NCI-H510A (cell line): Measurements from ENCODE around the gene RBBP8NL.

Experiments used
- DNase-seq: peaks from one replicate; lab custom pipeline; 2025; lab: John Stamatoyannopoulos, UW

The RBBP8NL gene

GRCh38 chr20:62462976-62463592, 35.7 kb upstream of the RBBP8NL start:
- no peak for DNase-seq

DNA sequence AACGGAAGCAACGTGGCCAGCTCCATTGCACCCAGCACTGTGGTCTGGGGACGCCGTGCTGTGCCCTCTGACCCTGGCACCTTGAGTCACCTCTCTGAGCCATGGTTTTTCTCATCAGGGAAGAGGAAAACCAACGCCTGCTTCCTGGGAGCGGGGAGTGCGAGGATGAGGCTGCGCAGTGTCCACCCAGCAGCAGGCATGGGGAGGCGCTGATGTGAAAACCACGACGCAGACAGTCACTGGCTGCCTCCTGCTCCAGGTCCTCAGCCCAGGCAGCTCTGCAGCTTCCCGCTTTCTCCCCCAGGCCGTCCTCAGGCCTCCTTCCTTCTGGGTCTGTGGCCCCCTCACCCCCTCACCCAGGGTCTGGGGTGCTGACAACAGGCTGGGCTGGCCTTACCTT, 34.5 kb upstream of the RBBP8NL start:
- no peak for DNase-seq

GRCh38 chr20:62461157-62461556, 33.8 kb upstream of the RBBP8NL start:
- no peak for DNase-seq

GRCh38 chr20:62460678-62461077, 33.3 kb upstream of the RBBP8NL start:
- no peak for DNase-seq

- DNase-seq: no peak
These were observed 32.1 kb upstream of the RBBP8NL start for GRCh38 chr20:62459488-62459887.

DNA sequence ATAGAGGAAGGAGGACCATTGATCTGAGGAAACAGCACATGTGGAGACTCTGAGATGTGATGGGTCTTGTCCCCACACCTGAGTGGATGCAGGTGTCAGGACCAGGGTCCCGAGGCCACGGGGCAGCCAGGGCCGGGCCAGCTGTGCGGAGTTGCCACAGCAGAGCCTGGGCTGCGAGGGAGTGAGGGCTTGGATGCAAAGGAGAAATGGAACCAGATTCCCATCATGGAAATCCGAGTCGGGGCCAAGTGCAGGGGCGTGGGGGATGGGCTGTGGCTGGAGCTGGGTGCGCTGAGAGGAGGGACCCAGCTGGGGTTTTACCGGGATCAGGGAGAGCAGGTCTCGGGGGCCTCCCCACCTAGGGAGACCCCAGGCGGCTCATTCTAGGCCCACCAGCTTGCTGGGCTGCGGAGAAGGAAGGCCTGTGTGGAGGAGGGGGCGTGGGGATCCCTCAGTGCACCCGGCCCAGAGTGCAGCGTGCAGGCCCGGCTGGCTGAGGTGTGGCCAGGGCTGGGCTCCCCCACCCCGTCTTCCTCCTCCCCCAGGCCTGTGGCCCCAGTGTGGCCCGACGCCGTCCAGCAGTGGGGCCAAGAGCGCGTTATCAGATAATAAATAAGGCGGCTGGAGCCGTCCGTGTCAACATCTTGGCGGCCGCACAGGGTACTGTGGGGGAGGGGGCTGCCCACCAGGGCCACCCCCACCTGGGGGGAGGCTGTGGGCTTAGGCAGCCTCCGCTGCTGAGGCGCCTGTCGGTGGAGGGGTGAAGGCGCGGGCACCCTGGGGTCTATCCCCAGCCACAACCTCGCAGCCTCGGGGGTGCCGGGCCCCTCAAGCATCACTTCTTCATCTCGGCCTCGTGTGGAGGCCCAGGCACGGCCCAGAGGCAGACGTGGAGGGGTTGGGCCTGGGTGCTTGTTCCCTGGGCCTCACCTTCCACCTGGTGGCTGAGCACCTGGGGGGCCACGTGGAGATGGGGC, 31.2 kb upstream of the RBBP8NL start:
- DNase-seq: no peak

DNA sequence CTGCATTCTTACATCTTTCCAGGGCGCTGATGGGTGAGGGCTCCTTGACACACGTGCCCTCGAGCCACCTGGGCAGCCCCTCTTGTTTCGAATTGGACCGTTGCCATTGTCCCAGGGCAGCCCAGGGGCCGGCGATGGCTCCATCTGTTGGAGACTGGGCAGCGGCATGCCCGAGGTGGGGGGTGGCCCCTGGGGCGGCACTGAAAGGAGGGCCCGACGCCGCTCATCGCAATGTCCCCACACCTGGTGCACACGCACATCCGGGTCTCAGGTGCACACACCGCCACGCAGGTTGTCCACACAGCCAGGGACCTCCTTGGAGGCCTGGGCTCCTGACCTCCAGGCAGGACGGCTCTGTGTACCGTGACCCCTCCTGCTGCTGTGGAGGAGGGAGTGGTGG, 30.5 kb upstream of the RBBP8NL start:
- no peak for DNase-seq

DNA sequence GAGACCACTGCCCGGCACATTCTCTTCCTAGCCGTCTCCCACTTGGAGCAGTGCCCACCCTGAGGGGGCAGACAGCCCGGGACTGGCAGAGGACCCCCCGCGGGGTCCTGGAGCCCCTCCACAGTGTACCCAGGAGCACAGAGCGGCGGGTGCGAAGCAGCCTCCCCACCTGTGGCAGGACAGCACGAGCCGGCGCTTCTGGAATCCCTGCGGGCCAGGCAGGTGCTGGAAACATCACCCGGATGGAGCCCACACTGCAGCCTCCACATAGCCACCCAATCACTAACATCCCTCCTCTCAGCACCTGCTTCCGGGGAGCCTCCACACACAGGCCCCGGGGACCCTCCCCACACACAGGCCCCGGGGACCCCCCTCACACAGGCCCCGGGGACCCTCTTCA, 29.8 kb upstream of the RBBP8NL start:
- no peak for DNase-seq

- DNase-seq: no peak
These were observed 28.6 kb upstream of the RBBP8NL start for GRCh38 chr20:62455929-62456328.

DNA sequence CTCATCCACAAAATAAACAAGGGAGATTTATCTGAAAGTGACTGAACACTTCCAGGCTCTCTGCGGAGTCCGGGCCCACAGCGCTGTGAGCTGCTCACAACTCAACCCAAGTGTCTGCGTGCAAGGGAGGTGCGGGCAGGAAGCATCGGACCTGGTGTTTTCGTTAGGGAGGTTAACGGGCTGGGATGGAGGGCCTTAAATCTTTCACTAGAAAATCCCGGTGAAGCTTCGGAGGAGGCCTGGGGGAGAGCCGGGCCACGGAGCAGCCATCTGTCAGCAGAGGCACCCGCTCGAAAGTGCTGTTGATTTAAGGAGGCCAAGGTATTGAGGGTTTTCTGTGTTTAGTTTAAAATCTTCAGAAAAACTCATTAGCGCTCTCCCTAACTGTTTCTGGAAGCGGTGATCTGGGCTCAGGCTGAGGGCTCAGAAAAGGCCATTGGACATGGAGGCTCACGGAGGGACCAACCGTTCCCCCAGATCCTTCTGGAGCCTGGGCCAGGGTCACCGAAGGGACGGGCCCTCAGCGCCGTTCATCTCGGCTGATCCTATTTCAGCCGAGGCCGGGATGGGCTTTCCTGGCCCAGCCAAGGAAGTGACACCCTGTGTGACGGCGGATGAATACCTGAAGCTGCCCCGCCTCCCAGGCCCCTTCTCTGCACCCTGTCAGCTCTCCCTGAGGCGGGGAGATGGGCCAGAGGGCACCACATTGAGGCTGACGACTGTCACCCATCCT, 27.7 kb upstream of the RBBP8NL start:
- no peak for DNase-seq

DNA sequence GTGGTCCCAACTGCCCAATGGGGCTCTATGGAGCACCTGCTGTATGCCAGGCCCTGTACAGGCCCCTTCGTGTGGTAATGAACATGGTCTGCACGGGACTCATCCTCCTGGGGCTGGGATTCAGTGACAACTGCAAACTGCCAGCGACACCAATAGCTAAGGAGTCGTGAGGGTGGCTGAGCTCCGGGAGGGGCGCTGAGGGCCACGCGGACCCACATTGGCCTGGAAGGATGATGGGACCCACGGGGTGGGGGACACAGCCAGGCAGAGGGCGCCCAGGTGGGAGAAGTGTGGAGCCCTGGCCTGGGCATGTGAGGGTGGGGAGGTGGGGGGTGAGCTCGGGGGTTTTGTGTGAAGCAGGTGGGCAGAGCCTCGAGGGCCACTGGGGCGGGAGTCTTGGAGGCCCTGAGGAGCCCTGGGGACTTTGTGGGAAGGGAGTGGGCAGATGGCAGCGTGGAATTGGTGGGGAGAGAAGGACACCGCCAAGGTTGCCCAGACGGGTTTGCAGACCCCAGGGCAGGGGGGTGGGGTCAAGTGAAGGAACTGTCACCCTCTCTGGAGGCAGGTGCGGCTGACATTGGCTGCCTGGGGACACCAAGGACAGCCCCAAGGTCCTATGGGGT, 26.0 kb upstream of the RBBP8NL start:
- DNase-seq: no peak

DNA sequence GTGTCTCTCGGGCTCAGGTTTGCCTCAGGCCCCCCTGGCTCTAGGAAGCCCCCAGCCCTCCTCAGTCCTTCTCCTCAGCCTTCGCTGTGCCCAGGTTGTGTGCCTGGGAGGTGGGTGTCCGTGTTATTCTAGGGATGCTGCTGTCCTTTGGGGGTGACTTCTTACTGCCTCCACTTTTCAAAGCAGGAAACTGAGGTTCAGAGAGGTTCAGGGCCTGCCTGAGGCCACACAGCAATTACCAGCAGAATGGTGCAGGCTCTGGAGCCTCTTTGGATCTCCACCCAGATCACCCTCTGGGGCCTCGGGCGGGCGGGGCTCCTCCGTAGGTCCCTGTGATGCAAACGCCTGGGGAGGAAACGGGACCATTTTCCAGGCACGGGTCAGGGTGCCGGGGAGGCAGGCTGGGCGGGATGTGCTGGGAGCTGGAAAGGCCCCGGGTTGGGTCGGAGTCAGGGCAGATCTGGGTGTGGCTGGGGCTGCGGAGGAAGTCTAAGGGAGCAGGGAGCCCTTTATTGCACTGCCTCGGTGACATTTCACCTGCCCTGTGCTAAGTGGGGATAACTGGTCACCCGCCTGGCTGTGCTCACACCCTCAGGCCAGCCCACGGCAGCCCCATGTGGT, 25.2 kb upstream of the RBBP8NL start:
- no peak for DNase-seq

- no peak for DNase-seq
These were observed 24.6 kb upstream of the RBBP8NL start for GRCh38 chr20:62451970-62452369.

GRCh38 chr20:62451156-62451767, 23.9 kb upstream of the RBBP8NL start:
- DNase-seq: no peak

GRCh38 chr20:62449951-62450691, 22.8 kb upstream of the RBBP8NL start:
- DNase-seq: no peak

GRCh38 chr20:62448788-62449187, 21.4 kb upstream of the RBBP8NL start:
- no peak for DNase-seq

- no peak for DNase-seq
These were observed 20.7 kb upstream of the RBBP8NL start for GRCh38 chr20:62448038-62448437.

DNA sequence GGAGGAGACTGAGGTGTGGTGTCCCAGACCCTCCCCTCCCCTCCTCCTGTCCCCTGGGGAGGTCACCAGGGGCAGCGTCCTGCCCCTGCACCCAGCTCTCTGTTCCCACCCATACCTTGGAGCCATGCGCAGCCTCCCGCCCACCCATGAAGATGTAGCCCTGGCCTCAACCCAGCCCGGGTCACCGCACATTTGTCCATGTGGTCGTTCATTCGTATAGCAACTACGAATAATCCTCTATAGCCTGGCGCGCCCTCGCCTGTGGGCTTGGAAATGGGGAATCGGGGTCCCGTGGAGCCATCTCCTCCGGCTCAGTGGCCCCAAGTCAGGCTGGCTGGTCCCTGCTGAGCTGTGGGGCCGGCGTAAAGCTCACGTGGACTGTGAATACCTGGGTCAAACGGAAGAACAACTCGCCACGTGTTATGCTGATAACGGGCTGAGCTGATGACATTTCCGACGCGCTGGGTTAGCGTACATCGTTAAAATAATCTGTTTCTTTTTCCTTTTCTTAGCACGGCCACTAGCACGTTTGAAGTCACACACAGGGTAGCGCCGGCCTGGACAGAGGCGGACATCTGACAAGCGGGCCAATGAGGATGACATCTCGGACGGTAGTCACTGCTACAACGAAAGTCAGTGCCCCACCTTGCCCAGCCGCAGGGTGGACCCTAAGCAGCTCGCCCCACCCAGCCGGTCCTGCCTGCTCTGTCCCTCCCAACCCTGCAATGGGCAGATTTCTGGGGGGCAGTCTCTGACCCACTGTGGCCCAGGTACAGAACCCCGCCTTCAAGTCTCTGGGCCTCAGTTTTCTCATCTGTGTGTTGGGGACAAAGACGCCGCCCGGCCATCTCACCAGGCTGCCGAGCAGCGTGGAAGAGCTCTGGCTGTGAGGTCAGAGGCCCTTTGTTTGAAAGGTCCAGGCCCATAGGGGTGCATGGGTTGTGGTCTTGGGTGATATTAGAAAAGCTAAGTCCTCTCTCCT, 19.8 kb upstream of the RBBP8NL start:
- DNase-seq: no peak

- no peak for DNase-seq
These were observed 19.1 kb upstream of the RBBP8NL start for GRCh38 chr20:62446481-62446880.
